DND-41 (cell line): Measurements from ENCODE around the gene TPP1.

ENCODE experiments used
- CTCF ChIP-seq: IDR thresholded peaks from 2 replicates; pipeline ENCODE4 v1.5.1; 2012; ENCODE audit warnings: borderline replicate concordance, low read length, moderate library complexity, mild to moderate bottlenecking; ENCODE audit not compliant: poor library complexity, severe bottlenecking; ENCODE audit errors: extremely low read depth
- EZH2 ChIP-seq: IDR thresholded peaks from 3 replicates; pipeline ENCODE4 v1.6.1; 2012; ENCODE audit warnings: borderline replicate concordance, low read depth, mild to moderate bottlenecking, moderate library complexity, low read length, inconsistent platforms; ENCODE audit not compliant: severe bottlenecking

DNA sequence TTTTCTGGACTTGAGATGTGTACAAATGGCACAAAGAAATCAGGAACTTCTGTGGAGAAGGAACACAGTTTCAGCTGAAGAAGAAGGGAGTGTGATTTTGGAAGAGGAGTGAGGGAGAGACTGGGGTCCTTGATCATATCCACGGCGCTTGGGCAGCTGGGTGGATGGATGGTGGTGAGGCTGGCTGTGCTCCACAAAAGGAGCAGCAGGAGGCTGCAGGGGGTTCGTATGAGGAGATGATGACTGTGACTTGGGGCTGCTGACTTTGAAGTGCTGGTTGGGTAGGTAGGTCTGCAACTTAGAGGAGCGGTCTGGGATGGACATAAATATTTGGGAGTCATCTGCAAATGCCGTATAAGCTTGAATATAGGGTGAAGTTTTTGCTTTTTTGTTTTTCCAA lies 37.7 kb upstream of the TPP1 start:
- TF ChIP-seq CTCF = no peak
- TF ChIP-seq EZH2 = no peak
